ENCODE data around the gene C14orf180. TPM values are rescaled to one million over a fixed set of nuclear protein-coding genes. Genes with fewer than 3 reads are reported as not detected.

Gene C14orf180
- total RNA-seq, 1 experiment from 2014 or later, result not detected

GRCh38 chr14:104569435-104569834, 10.1 kb upstream of the C14orf180 start:
- no peaks in the 10 kb centered on the region for H4K20me1 ChIP-seq (ENCODE audit: insufficient read depth)
- no peaks in the 10 kb centered on the region for H3K79me2 ChIP-seq (ENCODE audit: low read depth)
- ChIA-PET CTCF (no interaction called here), POLR2A (ENCODE audit: unreplicated experiment) (no interaction called here)
- H3K9me2 ChIP-seq (ENCODE audit: insufficient read depth), result no peaks in the 10 kb centered on the region
- H3K4me3 ChIP-seq, result no peak overlapping the region
- intact Hi-C loops (cut with micrococcal nuclease; ENCODE audit: unreplicated experiment), result no loop called here
- no peak overlapping the region for H3K27ac ChIP-seq
- TF ChIP-seq EZH2 (IDR thresholded peaks at IDR 0.05; ENCODE audit: low read depth), result no peak
- TF ChIP-seq CTCF (conservative IDR thresholded peaks at IDR 0.05), result no peak
- peaks cover 89% of the 10 kb centered on the region for H3K27me3 ChIP-seq (ENCODE audit: insufficient read depth, low read depth)
- H3K36me3 ChIP-seq (ENCODE audit: low read depth), result no peaks in the 10 kb centered on the region
- H2AFZ ChIP-seq, result no peak overlapping the region
- no peak overlapping the region for H3K4me2 ChIP-seq
- no peaks in the 10 kb centered on the region for H3K9me3 ChIP-seq (ENCODE audit: insufficient read depth, low read depth)
- H3F3A ChIP-seq (ENCODE audit: insufficient read depth, low read depth), result no peaks in the 10 kb centered on the region
- no peak for DNase-seq
- H3K4me1 ChIP-seq (replicated peaks; ENCODE audit: insufficient read depth), result no peaks in the 10 kb centered on the region
- no TSS peak for BruUV-seq (replicated peaks)

- Histone ChIP-seq H3K79me2 (ENCODE audit: low read depth) (no peaks in the 10 kb centered on the region), H3K4me3 (no peak overlapping the region), H3K9me2 (ENCODE audit: insufficient read depth) (no peaks in the 10 kb centered on the region), H2AFZ (no peak overlapping the region), H3K4me2 (no peak overlapping the region), H3K36me3 (ENCODE audit: low read depth) (no peaks in the 10 kb centered on the region), H4K20me1 (ENCODE audit: insufficient read depth) (no peaks in the 10 kb centered on the region), H3K27me3 (ENCODE audit: insufficient read depth, low read depth) (peaks cover 89% of the 10 kb centered on the region), H3K9me3 (ENCODE audit: insufficient read depth, low read depth) (no peaks in the 10 kb centered on the region), H3F3A (ENCODE audit: insufficient read depth, low read depth) (no peaks in the 10 kb centered on the region), H3K27ac (no peak overlapping the region), H3K4me1 (replicated peaks; ENCODE audit: insufficient read depth) (no peaks in the 10 kb centered on the region)
- ChIA-PET CTCF (no interaction called here), POLR2A (ENCODE audit: unreplicated experiment) (no interaction called here)
- no peak for DNase-seq
- no peak for TF ChIP-seq CTCF (conservative IDR thresholded peaks at IDR 0.05)
- TF ChIP-seq EZH2 (IDR thresholded peaks at IDR 0.05; ENCODE audit: low read depth), result no peak
- intact Hi-C loops (cut with micrococcal nuclease; ENCODE audit: unreplicated experiment), result no loop called here
- BruUV-seq (replicated peaks), result no TSS peak
Measured at GRCh38 chr14:104571246-104571645, 8.3 kb upstream of the C14orf180 start.

GRCh38 chr14:104572024-104572626, 7.4 kb upstream of the C14orf180 start:
- H3K4me3 ChIP-seq, result no peak overlapping the region
- no TSS peak for BruUV-seq (replicated peaks)
- H3K36me3 ChIP-seq (ENCODE audit: low read depth), result no peaks in the 10 kb centered on the region
- no peak overlapping the region for H3K4me2 ChIP-seq
- peaks cover 89% of the 10 kb centered on the region for H3K27me3 ChIP-seq (ENCODE audit: insufficient read depth, low read depth)
- ChIA-PET POLR2A (ENCODE audit: unreplicated experiment) (no interaction called here), CTCF (no interaction called here)
- H2AFZ ChIP-seq, result no peak overlapping the region
- H3K79me2 ChIP-seq (ENCODE audit: low read depth), result no peaks in the 10 kb centered on the region
- DNase-seq, result no peak
- intact Hi-C loops (cut with micrococcal nuclease; ENCODE audit: unreplicated experiment), result no loop called here
- H3F3A ChIP-seq (ENCODE audit: insufficient read depth, low read depth), result no peaks in the 10 kb centered on the region
- H3K9me3 ChIP-seq (ENCODE audit: insufficient read depth, low read depth), result no peaks in the 10 kb centered on the region
- H3K9me2 ChIP-seq (ENCODE audit: insufficient read depth), result no peaks in the 10 kb centered on the region
- no peaks in the 10 kb centered on the region for H4K20me1 ChIP-seq (ENCODE audit: insufficient read depth)
- no peaks in the 10 kb centered on the region for H3K4me1 ChIP-seq (replicated peaks; ENCODE audit: insufficient read depth)
- no peak overlapping the region for H3K27ac ChIP-seq
- TF ChIP-seq EZH2 (IDR thresholded peaks at IDR 0.05; ENCODE audit: low read depth), result no peak
- TF ChIP-seq CTCF (conservative IDR thresholded peaks at IDR 0.05), result no peak
